GM12873 (cell line): ENCODE data around the gene SUGCT.

Experiments
- TF ChIP-seq, protein P1 (sequence below): IDR thresholded peaks from 2 replicates; pipeline ENCODE4 v1.5.1; 2012; ENCODE audit warnings: low read depth, mild to moderate bottlenecking, moderate library complexity, low read length, control low read depth; ENCODE audit not compliant: insufficient read depth; ENCODE audit errors: missing control alignments

The SUGCT gene

DNA sequence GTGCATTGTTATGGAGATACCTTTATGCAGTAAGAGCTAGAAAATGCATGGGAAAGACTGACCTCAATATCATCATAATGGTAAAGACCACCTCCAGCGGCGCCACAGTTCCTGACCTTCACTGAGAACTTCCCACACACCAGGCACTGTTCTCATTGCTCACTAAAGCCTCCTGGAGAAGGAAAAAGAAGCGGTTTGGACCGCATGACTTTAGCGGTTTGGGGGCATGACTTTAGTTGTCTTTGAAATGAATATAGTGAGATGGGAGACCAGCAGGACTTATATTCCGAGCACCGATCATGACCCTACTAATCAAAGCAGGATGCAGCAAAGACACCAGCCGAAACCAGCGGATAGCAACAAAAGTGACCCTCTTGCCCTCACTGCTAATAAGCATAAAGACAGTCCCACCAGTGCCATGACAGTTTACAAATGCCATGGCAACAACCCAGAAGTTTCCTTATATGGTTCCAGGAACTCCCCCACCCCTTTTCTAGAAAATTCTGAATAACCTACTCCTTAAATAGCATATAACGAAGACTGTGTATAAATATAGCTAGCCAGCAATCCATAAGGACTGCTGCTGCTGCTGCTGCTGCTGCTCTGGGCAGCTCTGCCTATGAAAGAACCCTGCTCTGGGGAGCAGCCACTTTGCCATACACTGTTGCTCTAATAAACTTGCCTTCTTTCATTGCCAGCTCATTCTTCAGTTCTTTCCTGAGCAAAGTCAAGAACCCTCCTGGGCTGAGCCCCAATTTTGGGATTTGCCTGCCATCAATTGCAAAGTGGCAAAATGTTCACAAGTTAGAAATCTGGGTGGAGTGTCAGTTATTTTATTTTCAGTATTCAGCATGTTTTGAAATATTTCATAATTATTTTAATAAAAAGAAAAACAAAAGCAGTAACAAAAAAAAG lies 694.1 kb downstream of the SUGCT start:
- TF ChIP-seq, protein P1, sequence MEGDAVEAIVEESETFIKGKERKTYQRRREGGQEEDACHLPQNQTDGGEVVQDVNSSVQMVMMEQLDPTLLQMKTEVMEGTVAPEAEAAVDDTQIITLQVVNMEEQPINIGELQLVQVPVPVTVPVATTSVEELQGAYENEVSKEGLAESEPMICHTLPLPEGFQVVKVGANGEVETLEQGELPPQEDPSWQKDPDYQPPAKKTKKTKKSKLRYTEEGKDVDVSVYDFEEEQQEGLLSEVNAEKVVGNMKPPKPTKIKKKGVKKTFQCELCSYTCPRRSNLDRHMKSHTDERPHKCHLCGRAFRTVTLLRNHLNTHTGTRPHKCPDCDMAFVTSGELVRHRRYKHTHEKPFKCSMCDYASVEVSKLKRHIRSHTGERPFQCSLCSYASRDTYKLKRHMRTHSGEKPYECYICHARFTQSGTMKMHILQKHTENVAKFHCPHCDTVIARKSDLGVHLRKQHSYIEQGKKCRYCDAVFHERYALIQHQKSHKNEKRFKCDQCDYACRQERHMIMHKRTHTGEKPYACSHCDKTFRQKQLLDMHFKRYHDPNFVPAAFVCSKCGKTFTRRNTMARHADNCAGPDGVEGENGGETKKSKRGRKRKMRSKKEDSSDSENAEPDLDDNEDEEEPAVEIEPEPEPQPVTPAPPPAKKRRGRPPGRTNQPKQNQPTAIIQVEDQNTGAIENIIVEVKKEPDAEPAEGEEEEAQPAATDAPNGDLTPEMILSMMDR, result no peak

DNA sequence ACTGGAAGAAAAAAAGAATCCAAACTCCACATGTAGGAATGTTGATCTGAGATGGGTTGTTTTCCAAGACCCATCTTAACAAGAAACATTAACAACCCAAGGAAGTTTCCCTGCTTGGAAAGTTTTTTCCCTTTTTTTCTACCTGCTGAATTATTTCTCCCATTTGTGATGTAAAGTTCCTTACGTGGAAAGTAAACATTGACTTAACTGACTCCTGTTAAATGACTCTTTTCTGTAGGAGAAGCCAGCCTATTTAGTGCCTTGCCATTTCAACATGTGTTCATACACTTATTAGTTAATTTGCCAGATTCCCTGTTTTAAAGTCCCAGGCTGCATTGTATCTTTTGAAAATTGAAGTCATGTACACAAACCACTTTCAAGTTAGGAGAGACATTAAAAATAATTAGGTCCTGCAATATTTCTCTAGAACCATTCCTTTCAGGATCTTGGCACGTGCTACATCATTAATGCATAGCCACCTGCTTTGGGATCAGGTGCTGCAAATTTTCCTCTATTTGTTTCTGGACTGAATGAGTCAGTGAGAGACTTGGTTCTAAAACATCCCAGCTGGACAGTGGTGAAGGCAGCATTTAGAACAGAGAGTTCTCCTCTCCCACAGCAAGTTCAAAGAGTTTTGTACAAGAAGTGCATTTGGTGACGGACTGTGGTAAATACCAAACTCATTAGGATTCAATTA lies 698.5 kb downstream of the SUGCT start:
- TF ChIP-seq, protein P1, result no peak

DNA sequence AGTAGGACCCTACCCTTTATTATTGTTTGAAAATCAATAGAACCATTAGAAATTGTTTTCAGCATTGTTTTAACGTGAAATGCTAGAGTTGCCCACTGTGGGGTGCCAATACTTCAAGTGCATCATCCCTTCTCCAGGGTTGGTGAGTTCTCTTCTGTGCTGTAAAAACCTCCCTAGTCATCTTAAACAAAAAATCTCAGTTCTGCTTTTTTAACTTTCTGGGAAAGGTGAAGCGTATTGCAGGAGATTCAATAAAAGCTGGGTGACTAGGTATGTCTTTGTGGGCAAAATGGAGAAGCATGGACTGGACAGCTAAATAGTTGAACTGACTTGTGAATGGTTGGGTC lies 699.1 kb downstream of the SUGCT start:
- TF ChIP-seq, protein P1, result no peak

DNA sequence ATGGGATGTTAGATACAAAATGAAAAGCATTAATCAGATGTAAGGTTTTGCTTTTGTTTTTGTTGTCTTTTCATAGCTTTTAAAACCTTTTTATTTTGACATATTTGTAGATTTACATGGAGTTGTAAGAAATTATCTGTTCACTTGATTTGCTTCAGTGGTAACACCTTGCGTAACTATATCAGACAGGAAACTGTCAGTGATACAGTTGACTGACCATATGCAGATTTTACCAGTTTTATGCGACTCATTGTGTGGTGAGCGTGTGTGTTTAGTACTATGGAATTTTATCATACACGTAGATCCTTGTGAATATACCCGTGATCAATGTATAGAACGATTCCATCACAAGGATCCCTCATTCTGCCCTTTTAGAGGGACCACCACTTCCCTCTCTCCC lies 701.4 kb downstream of the SUGCT start:
- TF ChIP-seq, protein P1, result no peak

DNA sequence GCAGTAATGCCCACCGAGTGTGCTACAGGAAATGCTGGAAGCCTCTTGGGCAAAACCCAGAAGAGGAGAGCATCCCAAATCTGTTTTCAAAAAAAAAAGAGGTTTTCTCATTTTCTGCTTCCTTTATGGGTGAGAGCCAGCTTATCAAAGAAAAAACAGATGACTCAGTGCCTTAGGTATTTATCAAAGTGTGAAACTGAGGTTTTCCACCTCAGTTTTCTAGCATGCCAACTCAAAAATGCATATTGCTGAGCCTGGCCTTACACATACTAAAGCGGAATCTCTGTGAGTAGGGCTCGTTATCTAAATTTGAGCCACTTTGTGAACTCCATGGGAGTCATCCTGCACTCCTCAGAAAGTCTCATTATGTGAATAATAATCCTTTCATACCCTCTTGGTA lies 705.1 kb downstream of the SUGCT start:
- TF ChIP-seq, protein P1, result no peak

DNA sequence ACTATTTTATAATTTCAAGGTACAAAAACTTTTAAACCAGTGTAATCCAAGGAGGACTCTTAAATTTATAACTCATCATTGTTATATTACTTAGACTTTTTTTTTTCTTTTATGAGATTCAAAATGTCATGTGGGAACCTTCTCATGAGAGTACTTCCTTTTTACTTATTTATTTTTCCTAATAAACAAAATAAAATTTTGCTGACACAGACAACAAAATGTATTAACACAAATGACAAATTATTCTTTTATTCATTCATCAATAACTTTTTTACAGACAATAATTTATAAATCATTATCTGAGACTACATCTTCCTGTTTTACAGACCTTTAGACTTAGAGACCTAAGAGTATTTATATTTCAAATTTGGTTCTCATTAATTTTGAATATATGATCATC lies 706.2 kb downstream of the SUGCT start:
- TF ChIP-seq, protein P1, result no peak

DNA sequence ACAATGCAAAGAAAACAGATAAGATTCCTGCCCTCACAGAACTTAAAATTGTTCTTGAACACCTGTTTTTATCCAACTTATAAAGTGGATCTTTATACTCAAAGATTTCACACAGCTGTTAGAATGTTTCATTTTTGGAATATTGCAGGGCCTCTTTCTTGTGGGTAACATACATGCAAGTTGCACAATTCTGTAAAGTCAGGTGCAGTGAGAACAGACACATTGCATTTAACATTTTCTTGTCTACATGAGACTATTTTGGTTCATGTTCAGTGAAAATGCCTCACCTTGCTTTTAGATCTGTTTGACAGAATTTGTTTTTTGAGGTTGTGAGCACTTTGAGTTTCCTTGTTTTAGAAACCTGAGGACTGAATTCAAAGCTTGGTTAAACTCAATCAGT lies 707.8 kb downstream of the SUGCT start:
- TF ChIP-seq, protein P1, result no peak
